ENCODE results near the gene NR3C2.

Gene NR3C2

GRCh38 chr4:148071009-148071408 lies 371.2 kb downstream of the NR3C2 start:
- TF ChIP-seq, protein P1, sequence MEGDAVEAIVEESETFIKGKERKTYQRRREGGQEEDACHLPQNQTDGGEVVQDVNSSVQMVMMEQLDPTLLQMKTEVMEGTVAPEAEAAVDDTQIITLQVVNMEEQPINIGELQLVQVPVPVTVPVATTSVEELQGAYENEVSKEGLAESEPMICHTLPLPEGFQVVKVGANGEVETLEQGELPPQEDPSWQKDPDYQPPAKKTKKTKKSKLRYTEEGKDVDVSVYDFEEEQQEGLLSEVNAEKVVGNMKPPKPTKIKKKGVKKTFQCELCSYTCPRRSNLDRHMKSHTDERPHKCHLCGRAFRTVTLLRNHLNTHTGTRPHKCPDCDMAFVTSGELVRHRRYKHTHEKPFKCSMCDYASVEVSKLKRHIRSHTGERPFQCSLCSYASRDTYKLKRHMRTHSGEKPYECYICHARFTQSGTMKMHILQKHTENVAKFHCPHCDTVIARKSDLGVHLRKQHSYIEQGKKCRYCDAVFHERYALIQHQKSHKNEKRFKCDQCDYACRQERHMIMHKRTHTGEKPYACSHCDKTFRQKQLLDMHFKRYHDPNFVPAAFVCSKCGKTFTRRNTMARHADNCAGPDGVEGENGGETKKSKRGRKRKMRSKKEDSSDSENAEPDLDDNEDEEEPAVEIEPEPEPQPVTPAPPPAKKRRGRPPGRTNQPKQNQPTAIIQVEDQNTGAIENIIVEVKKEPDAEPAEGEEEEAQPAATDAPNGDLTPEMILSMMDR (conservative IDR thresholded peaks at IDR 0.05; ENCODE audit: control insufficient read depth, insufficient read depth, low read depth, low read length): no peak
- DNase-seq (ENCODE audit: low read depth): no peak
- H3K4me3 ChIP-seq (ENCODE audit: control insufficient read depth, low read depth, low read length): no peak overlapping the region

- no peak for DNase-seq (ENCODE audit: low read depth)
- H3K4me3 ChIP-seq (ENCODE audit: control insufficient read depth, low read depth, low read length): no peak overlapping the region
- TF ChIP-seq, protein P1 (conservative IDR thresholded peaks at IDR 0.05; ENCODE audit: control insufficient read depth, insufficient read depth, low read depth, low read length): no peak
Measured at GRCh38 chr4:148069895-148070178, 372.4 kb downstream of the NR3C2 start.

DNA sequence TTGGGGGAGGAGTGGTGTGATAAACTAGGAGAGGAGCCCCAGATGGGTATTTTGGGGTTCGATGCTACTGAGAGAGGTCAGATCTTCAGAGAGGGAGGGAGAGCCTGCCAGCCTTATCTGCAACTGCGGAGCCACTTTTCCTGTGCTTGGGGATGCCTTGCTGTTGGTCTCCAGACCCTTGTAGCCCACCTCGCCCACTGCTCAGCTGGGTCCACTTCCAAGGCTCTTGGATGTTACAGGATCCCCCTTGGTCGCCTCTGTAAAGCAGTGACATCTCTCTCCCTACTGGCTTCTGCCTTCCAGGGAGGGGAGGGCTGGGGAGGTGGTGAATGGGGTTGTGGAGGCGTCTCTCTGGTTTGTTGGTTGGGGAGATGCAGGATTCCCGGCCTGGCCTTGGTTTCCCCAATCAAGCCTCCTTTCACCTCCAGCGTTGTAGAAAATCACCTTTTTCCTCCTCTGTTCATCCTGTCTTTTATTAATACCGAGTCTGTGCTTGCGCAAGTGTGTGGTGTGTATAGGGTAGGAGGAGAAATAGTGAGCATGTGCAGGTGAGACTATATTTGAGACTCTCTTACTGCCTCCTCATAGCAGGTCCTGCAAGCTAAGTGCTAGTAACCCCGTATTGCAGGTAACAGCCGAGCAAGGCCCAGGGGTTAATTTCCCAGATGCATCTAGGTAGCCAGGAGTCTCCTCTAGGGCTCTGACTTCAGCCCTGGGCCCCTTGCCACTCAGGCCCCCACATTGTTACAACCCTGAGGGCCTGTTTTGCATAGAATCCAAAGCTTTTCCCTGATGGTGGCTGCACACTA lies 372.9 kb downstream of the NR3C2 start:
- H3K4me3 ChIP-seq (ENCODE audit: control insufficient read depth, low read depth, low read length): no peak overlapping the region
- TF ChIP-seq, protein P1 (conservative IDR thresholded peaks at IDR 0.05; ENCODE audit: control insufficient read depth, insufficient read depth, low read depth, low read length): no peak
- DNase-seq (ENCODE audit: low read depth): no peak

DNA sequence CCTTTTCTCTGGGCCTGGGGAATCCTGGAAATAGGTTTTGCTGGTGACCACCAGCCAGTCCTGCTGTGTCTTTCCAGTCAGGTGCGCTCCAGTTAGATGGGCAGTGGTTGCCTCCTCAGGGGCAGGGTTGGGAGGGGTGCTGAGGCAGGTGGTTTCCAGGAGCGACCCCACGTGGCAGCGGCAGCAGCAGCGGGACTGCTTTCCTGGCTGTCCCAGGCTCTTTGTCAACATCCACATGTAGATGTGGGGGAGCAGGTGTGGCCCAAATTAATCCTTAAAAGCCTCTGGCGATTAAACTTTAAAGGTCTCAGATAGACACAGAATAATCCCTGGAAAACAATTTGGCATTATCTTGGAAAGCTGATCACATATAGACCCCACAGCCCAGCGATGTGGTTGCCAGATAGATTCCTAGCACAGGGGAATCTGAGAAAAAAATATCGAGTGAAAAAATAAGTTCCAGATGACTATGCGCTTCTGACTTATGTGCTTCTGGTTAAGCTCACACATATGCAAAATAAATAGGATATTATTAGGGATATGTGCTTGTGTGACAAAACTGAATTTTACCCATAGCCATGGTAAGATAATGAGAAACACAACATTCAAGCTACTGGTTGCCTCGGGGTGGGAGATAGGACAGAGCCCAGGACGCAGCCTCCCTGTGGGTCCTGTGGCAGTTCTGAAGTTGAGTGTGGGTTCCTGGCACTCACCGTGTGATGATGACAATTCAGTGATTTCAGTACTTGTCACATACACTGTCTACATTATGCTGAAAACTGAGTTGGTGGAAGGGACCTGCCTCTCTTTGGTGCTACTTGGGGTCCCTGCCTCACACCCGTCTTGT lies 373.9 kb downstream of the NR3C2 start:
- DNase-seq (ENCODE audit: low read depth): no peak
- no peak overlapping the region for H3K4me3 ChIP-seq (ENCODE audit: control insufficient read depth, low read depth, low read length)
- TF ChIP-seq, protein P1 (conservative IDR thresholded peaks at IDR 0.05; ENCODE audit: control insufficient read depth, insufficient read depth, low read depth, low read length): no peak

GRCh38 chr4:148067301-148067916 lies 374.8 kb downstream of the NR3C2 start:
- TF ChIP-seq, protein P1 (conservative IDR thresholded peaks at IDR 0.05; ENCODE audit: control insufficient read depth, insufficient read depth, low read depth, low read length): no peak
- H3K4me3 ChIP-seq (ENCODE audit: control insufficient read depth, low read depth, low read length): no peak overlapping the region
- DNase-seq (ENCODE audit: low read depth): no peak

GRCh38 chr4:148065075-148065474 lies 377.1 kb downstream of the NR3C2 start:
- TF ChIP-seq, protein P1 (conservative IDR thresholded peaks at IDR 0.05; ENCODE audit: control insufficient read depth, insufficient read depth, low read depth, low read length): no peak
- no peak overlapping the region for H3K4me3 ChIP-seq (ENCODE audit: control insufficient read depth, low read depth, low read length)

More at GRCh38 chr4:148065075-148065474, 377.1 kb downstream of the NR3C2 start:
- peak; percentile 70 for DNase-seq (ENCODE audit: low read depth)
